HL-60 (cell line): Measurements from ENCODE around the gene RPAP2.

Experiments
- DNase-seq, 2 experiments: peaks; one replicate each; pipeline ENCODE4 v3.0.0-alpha.2; 2010 to 2020; ENCODE audit warnings: low read depth in 1 of 2, low spot score in 1 of 2
- H3K27ac ChIP-seq: fragments of 250-450 bp; sonication (Bioruptor Pico); replicated peaks from 2 replicates; pipeline ENCODE4 v1.5.1; 2020; ENCODE audit warnings: mild to moderate bottlenecking, moderate library complexity
- H3K27me3 ChIP-seq: fragments of 250-450 bp; sonication (Bioruptor Pico); 2 replicates; pipeline ENCODE4 v1.5.1; 2021; ENCODE audit warnings: mild to moderate bottlenecking, moderate library complexity; ENCODE audit not compliant: insufficient read depth, poor library complexity, severe bottlenecking
- H3K4me3 ChIP-seq: replicated peaks from 2 replicates; pipeline ENCODE4 v1.5.1; 2011; ENCODE audit warnings: mild to moderate bottlenecking, control low read depth, low read length; ENCODE audit not compliant: insufficient read depth
- CTCF ChIP-seq: IDR thresholded peaks from one replicate; pipeline ENCODE4 v1.5.1; 2011; ENCODE audit warnings: low read length, control low read depth, inconsistent platforms; ENCODE audit not compliant: insufficient read depth
- GABPA ChIP-seq: IDR thresholded peaks from 2 replicates; pipeline ENCODE4 v1.6.1; 2012; ENCODE audit warnings: low read depth
- POLR2AphosphoS5 ChIP-seq: IDR thresholded peaks from 2 replicates; pipeline ENCODE4 v1.6.1; 2012; ENCODE audit warnings: low read depth
- REST ChIP-seq: IDR thresholded peaks from 2 replicates; pipeline ENCODE4 v1.6.1; 2012; ENCODE audit warnings: low read depth; ENCODE audit not compliant: insufficient replicate concordance
- SPI1 ChIP-seq: IDR thresholded peaks from 2 replicates; pipeline ENCODE4 v1.6.1; 2012; ENCODE audit warnings: low read depth, mild to moderate bottlenecking, borderline replicate concordance

RPAP2 gene

GRCh38 chr1:92323473-92324453 is 24.9 kb downstream of the RPAP2 start:
- TF ChIP-seq CTCF (no peak), SPI1 (no peak), POLR2AphosphoS5 (no peak)
- no peaks in the 10 kb centered on the region for H3K27me3 ChIP-seq
- H3K27ac ChIP-seq = no peak overlapping the region
- DNase-seq = no peak
- H3K4me3 ChIP-seq = no peak overlapping the region

GRCh38 chr1:92324784-92325183 is 25.9 kb downstream of the RPAP2 start:
- Histone ChIP-seq H3K27me3 (no peaks in the 10 kb centered on the region), H3K4me3 (no peak overlapping the region), H3K27ac (no peak overlapping the region)
- DNase-seq = no peak
- TF ChIP-seq POLR2AphosphoS5 = no peak
- TF ChIP-seq REST = no peak
- no peak for TF ChIP-seq SPI1
- no peak for TF ChIP-seq CTCF
- no peak for TF ChIP-seq GABPA

- TF ChIP-seq POLR2AphosphoS5 (no peak), REST (no peak), GABPA (no peak), SPI1 (no peak), CTCF (no peak)
- DNase-seq = no peak
- Histone ChIP-seq H3K27ac (no peak overlapping the region), H3K4me3 (no peak overlapping the region), H3K27me3 (no peaks in the 10 kb centered on the region)
Observed at GRCh38 chr1:92326681-92327080, 27.8 kb downstream of the RPAP2 start.
